Prostate gland (tissue), 2 donors: ENCODE measurements around the gene PFN1. TPM values are rescaled to one million over a fixed set of nuclear protein-coding genes. Genes with fewer than 3 reads are reported as not detected.
A peak's percentile ranks its signal among the peaks of the same experiment; 100 is the strongest.

Experiments used
- DNase-seq: peaks from one replicate; pipeline ENCODE4 v3.0.0-alpha.2; 2019; ENCODE audit warnings: low spot score
- H3K27ac ChIP-seq, 2 donors: fragments of 200-600 bp; sonication (generic); 2 replicates each; pipeline ENCODE4 v1.5.1; 2017 to 2019
- H3K27me3 ChIP-seq: fragments of 200-600 bp; sonication (generic); replicated peaks from 2 replicates; pipeline ENCODE4 v1.5.1; 2019; ENCODE audit not compliant: insufficient read depth
- H3K36me3 ChIP-seq, 2 donors: fragments of 200-600 bp; sonication (generic); 1 replicate in 1 of 2; 2 replicates in 1 of 2; pipeline versions ENCODE4 v1.5.1 to v1.8.1; 2017 to 2019
- H3K4me1 ChIP-seq: fragments of 200-600 bp; sonication (generic); replicated peaks from 2 replicates; pipeline ENCODE4 v1.5.1; 2019
- H3K4me3 ChIP-seq, 2 donors: fragments of 200-600 bp; sonication (generic); 2 replicates each; pipeline ENCODE4 v1.5.1; 2017 to 2019
- H3K9me3 ChIP-seq: fragments of 200-600 bp; sonication (generic); 2 replicates; pipeline ENCODE4 v1.5.1; 2017
- CTCF ChIP-seq, 4 experiments: fragments of 200-600 bp in 2 of 4; fragments of 450-650 bp in 2 of 4; sonication (generic) in 2 of 4; IDR thresholded peaks; 1 replicate in 3 of 4; 2 replicates in 1 of 4; pipeline ENCODE4 v1.5.1; 2016 to 2019; ENCODE audit warnings: antibody characterized with exemption in 4 of 4, mild to moderate bottlenecking in 2 of 4, moderate library complexity in 2 of 4
- POLR2A ChIP-seq: fragments of 450-650 bp; IDR thresholded peaks from one replicate; pipeline ENCODE4 v1.6.1; 2016; ENCODE audit warnings: antibody characterized with exemption, mild to moderate bottlenecking
- POLR2AphosphoS5 ChIP-seq: sonication (generic); formaldehyde crosslinking; IDR thresholded peaks from one replicate; pipeline ENCODE4 v1.6.1; 2017; ENCODE audit warnings: antibody characterized with exemption
- WGBS: methylation state at CpG from one replicate; pipeline ENCODE4 v1.1.5; 2018; 5-methylcytosine and 5-hydroxymethylcytosine counted together
- intact Hi-C: fragments of 100-400 bp; cut with DNase I; formaldehyde crosslinking; loops from one replicate; pipeline ENCODE4 v1.14.2; 2022
- total RNA-seq, 2 donors: library from RNA; depleted of rRNA; stranded (reverse); fragments of >200 nt; gene quantifications; one replicate each; pipeline ENCODE4 v1.1.0, GENCODE V29; 2016

The PFN1 gene
- total RNA-seq = 1,000 to 10,000 TPM in 1 of 2 donors, 100 to 1,000 TPM in 1; 646 to 1,039 TPM

- Histone ChIP-seq H3K4me3 (peak within 1 kb of the TSS; percentile 94 to 100), H3K36me3 (no peaks in the 10 kb centered on the region), H3K27me3 (no peaks in the 10 kb centered on the region), H3K9me3 (no peaks in the 10 kb centered on the region), H3K4me1 (peaks cover 15% of the 10 kb centered on the region), H3K27ac (peak within 1 kb of the TSS; percentile 88 to 96)
- peak; percentile 87 for DNase-seq
- TF ChIP-seq POLR2AphosphoS5 (peak; percentile 36), CTCF (IDR thresholded peaks at IDR 0.05) (no peak), POLR2A (peak; percentile 86)
- intact Hi-C loops = loop anchor here (1.0 to 5.0 kb wide), 3 partner anchors 18 to 49 kb away; partner anchors contain the start of genes CAMTA2, INCA1, KIF1C and SPAG7
- WGBS = under 1% methylated on average over 57 of the region's 59 CpGs
Observed at GRCh38 chr17:4948166-4948930, at the start of gene PFN1. Gene PFN1 (minus strand): TSS chr17:4948530. CDS start chr17:4948394, 136 bp downstream.

GRCh38 chr17:4997302-4998026 lies 49.1 kb upstream of the PFN1 start, which contains the start of the genes INCA1 and KIF1C:
Gene INCA1 (minus strand): TSS chr17:4997522. CDS start chr17:4994437, 3,085 bp downstream.
Gene KIF1C (plus strand): TSS chr17:4997950. CDS start chr17:5000247, 2,297 bp downstream.
- Histone ChIP-seq H3K27ac (peak within 1 kb of the TSS; percentile 93 to 94), H3K27me3 (no peaks in the 10 kb centered on the region), H3K4me1 (peaks cover 8% of the 10 kb centered on the region), H3K36me3 (peaks cover 5 to 13% of the 10 kb centered on the region in 2 donors), H3K4me3 (peak within 1 kb of the TSS; percentile 92 to 98), H3K9me3 (no peaks in the 10 kb centered on the region)
- under 1% methylated on average over 78 of the region's 93 CpGs for WGBS
- peak in 2 of 4 experiments; percentile 51 to 70 for TF ChIP-seq CTCF (IDR thresholded peaks at IDR 0.05)
- TF ChIP-seq POLR2A = peak; percentile 89
- TF ChIP-seq POLR2AphosphoS5 = peak; percentile 84
- intact Hi-C loops = loop anchor here (1.0 to 2.0 kb wide), 2 partner anchors 31 to 49 kb away; partner anchors contain the start of genes PFN1 and SPAG7
- DNase-seq = peak; percentile 93

GRCh38 chr17:4994081-4994595 lies 45.8 kb upstream of the PFN1 start:
- no peak for TF ChIP-seq CTCF (IDR thresholded peaks at IDR 0.05)
- TF ChIP-seq POLR2A = no peak
- TF ChIP-seq POLR2AphosphoS5 = no peak
- H3K36me3 ChIP-seq = no peaks in the 10 kb centered on the region
- no peak overlapping the region for H3K4me3 ChIP-seq
- DNase-seq = no peak
- no peaks in the 10 kb centered on the region for H3K4me1 ChIP-seq
- no peaks in the 10 kb centered on the region for H3K27me3 ChIP-seq
- intact Hi-C loops = no loop called here
- H3K27ac ChIP-seq = no peak overlapping the region
- no peaks in the 10 kb centered on the region for H3K9me3 ChIP-seq
- WGBS = 93% methylated on average over 6 of the region's 6 CpGs

- no peaks in the 10 kb centered on the region for H3K27me3 ChIP-seq
- WGBS = 2% methylated on average over 30 of the region's 30 CpGs
- DNase-seq = no peak
Observed at GRCh38 chr17:4987767-4988567, 39.6 kb upstream of the PFN1 start.

More at GRCh38 chr17:4987767-4988567, 39.6 kb upstream of the PFN1 start:
- peak overlapping the region; percentile 88 to 96 for H3K27ac ChIP-seq
- no peaks in the 10 kb centered on the region for H3K36me3 ChIP-seq
- H3K4me1 ChIP-seq = peaks cover 18% of the 10 kb centered on the region
- no peaks in the 10 kb centered on the region for H3K9me3 ChIP-seq
- TF ChIP-seq POLR2AphosphoS5 (no peak), POLR2A (no peak), CTCF (IDR thresholded peaks at IDR 0.05) (no peak)
- intact Hi-C loops = loop anchor here (5.0 kb wide), 2 partner anchors 41 to 81 kb away; partner anchors contain the start of gene PFN1
- H3K4me3 ChIP-seq = peak overlapping the region; percentile 56 to 95
